Measurements from ENCODE around the gene SIL1. TPM values are rescaled to one million over a fixed set of nuclear protein-coding genes. Genes with fewer than 3 reads are reported as not detected.
A peak's percentile ranks its signal among the peaks of the same experiment; 100 is the strongest.

SIL1 gene
- total and polyA plus RNA-seq, 2 donors from 2014 or later, result 48.6 to 91.7 TPM

DNA sequence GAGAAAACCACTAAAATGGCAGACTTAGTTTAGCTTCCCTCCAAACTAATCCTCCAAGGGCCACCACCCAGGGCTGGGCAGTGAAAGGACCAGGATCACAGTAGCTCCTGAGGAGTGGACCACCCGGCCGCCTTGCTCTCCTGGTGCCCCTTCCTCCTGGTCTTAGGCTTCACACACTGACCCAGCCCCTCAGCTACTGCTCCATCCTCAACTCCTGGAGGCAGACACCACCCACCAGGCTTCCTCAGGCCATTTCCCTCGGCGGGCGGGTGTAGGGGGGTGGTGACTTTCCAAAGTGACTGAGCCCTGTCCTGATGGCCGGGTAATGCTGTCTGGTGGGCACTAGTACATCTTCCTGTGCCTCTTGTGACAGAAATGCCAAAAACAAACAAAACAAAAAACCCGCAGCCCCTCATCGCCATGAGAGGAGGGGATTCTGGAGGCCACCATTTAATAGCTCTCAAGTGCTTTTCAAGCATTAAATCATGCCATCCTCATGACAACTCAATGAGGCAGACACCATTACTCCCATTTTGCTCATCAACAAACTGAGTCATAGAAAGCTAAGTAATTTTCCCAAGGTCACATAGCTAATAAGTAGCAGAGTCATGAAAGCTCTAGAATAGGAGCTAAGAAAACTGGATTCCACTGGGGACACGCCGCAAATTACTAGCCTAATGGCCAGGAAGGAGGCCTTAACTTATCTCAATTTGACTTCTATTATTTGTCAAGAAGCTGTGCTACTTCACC lies 231.8 kb downstream of the SIL1 start:
- FAIRE-seq, result no peak
- H3K4me1 ChIP-seq (ENCODE audit: control insufficient read depth in 2 of 3, insufficient read depth in 2 of 3, low read depth in 1 of 3, low read length in 3 of 3), result peaks cover 19 to 56% (median 34%) of the 10 kb centered on the region in 3 donors

DNA sequence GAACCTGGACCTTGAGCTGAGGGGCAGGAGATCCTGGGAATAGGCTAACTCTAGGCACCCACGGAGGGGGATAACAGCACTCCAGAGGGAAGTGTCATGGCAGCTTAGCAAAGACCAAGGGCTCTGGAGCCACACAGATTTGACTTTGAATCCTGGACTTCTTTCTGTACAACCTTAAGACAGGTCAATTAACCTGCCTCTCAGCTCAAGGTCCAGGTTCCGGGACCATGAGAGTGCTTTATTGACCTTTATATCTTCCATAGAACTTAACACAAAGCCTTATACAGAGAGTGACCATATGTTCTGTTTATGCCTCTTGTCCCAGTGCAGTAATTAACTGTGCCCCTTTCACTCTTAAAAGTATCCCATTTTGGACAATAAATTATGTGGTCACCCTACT lies 232.5 kb downstream of the SIL1 start:
- H3K27ac ChIP-seq (ENCODE audit: low read depth in 2 of 2, low read length in 2 of 2), result no peak overlapping the region
- no peaks in the 10 kb centered on the region for H3K36me3 ChIP-seq (ENCODE audit: control insufficient read depth in 2 of 3, insufficient read depth in 3 of 3, low read length in 3 of 3)
- DNase-seq (no peak), FAIRE-seq (no peak)
- H3K27me3 ChIP-seq (ENCODE audit: control insufficient read depth, insufficient read depth, low read length), result no peaks in the 10 kb centered on the region
- TF ChIP-seq, protein P1, sequence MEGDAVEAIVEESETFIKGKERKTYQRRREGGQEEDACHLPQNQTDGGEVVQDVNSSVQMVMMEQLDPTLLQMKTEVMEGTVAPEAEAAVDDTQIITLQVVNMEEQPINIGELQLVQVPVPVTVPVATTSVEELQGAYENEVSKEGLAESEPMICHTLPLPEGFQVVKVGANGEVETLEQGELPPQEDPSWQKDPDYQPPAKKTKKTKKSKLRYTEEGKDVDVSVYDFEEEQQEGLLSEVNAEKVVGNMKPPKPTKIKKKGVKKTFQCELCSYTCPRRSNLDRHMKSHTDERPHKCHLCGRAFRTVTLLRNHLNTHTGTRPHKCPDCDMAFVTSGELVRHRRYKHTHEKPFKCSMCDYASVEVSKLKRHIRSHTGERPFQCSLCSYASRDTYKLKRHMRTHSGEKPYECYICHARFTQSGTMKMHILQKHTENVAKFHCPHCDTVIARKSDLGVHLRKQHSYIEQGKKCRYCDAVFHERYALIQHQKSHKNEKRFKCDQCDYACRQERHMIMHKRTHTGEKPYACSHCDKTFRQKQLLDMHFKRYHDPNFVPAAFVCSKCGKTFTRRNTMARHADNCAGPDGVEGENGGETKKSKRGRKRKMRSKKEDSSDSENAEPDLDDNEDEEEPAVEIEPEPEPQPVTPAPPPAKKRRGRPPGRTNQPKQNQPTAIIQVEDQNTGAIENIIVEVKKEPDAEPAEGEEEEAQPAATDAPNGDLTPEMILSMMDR (IDR thresholded peaks at IDR 0.05; ENCODE audit: borderline replicate concordance, extremely low read depth, insufficient read depth), result no peak
- peaks cover 19 to 56% (median 34%) of the 10 kb centered on the region in 3 donors for H3K4me1 ChIP-seq (ENCODE audit: control insufficient read depth in 2 of 3, insufficient read depth in 2 of 3, low read depth in 1 of 3, low read length in 3 of 3)
- H3K9me3 ChIP-seq (ENCODE audit: control insufficient read depth in 2 of 3, insufficient read depth in 1 of 3, low read length in 3 of 3), result no peaks in the 10 kb centered on the region
- intact Hi-C loops (cut with DNase I), result no loop called here
- no peak overlapping the region for H3K9ac ChIP-seq (ENCODE audit: low read length in 3 of 3)
- no peak overlapping the region for H3K4me3 ChIP-seq (ENCODE audit: low read length in 3 of 3)

More for the DNA sequence above, 231.8 kb downstream of the SIL1 start:
- Histone ChIP-seq H3K4me3 (ENCODE audit: low read length in 3 of 3) (no peak overlapping the region), H3K27ac (ENCODE audit: low read depth in 2 of 2, low read length in 2 of 2) (no peak overlapping the region), H3K27me3 (ENCODE audit: control insufficient read depth, insufficient read depth, low read length) (no peaks in the 10 kb centered on the region), H3K9me3 (ENCODE audit: control insufficient read depth in 2 of 3, insufficient read depth in 1 of 3, low read length in 3 of 3) (no peaks in the 10 kb centered on the region), H3K36me3 (ENCODE audit: control insufficient read depth in 2 of 3, insufficient read depth in 3 of 3, low read length in 3 of 3) (no peaks in the 10 kb centered on the region), H3K9ac (ENCODE audit: low read length in 3 of 3) (no peak overlapping the region)
- intact Hi-C loops (cut with DNase I), result no loop called here
- DNase-seq, result no peak
- TF ChIP-seq, protein P1 (IDR thresholded peaks at IDR 0.05; ENCODE audit: borderline replicate concordance, extremely low read depth, insufficient read depth), result no peak

DNA sequence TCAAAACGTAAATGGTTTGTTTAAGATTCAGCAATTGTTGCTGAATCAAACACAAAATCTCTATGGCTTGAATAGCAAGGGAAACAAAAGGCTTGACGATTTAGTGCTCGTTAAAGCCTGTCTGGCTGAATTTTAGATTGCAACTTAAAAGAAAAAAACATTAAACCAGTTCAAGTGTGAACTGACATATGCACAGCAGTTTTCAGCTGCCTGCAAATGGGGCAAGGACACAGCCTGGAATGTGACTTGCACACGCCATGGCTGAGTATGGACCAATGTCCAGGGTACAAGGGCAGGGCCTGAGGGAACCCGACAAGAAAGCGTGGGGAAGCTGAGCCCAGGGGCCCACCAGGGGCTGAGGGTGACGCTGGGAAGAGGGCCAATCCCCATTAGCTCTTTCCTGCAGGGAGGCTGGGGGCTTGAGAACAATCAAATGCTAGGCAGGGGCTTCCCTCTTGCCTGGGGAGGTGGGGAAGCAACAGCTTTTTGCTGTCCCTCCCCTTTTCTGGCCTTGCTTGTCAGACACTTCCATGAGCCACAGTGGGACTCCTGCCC lies 233.4 kb downstream of the SIL1 start:
- H3K4me1 ChIP-seq (ENCODE audit: control insufficient read depth in 2 of 3, insufficient read depth in 2 of 3, low read depth in 1 of 3, low read length in 3 of 3), result peaks cover 19 to 56% (median 34%) of the 10 kb centered on the region in 3 donors
- intact Hi-C loops (cut with DNase I), result no loop called here
- no peak overlapping the region for H3K4me3 ChIP-seq (ENCODE audit: low read length in 3 of 3)
- H3K9me3 ChIP-seq (ENCODE audit: control insufficient read depth in 2 of 3, insufficient read depth in 1 of 3, low read length in 3 of 3), result no peaks in the 10 kb centered on the region
- peak; percentile 42 to 90 (median 80) for DNase-seq
- TF ChIP-seq, protein P1 (IDR thresholded peaks at IDR 0.05; ENCODE audit: borderline replicate concordance, extremely low read depth, insufficient read depth), result no peak
- no peak for FAIRE-seq
- peak overlapping the region in 1 of 3 donors; percentile 15 for H3K9ac ChIP-seq (ENCODE audit: low read length in 3 of 3)
- no peaks in the 10 kb centered on the region for H3K36me3 ChIP-seq (ENCODE audit: control insufficient read depth in 2 of 3, insufficient read depth in 3 of 3, low read length in 3 of 3)
- peak overlapping the region; percentile 56 to 74 for H3K27ac ChIP-seq (ENCODE audit: low read depth in 2 of 2, low read length in 2 of 2)
- no peaks in the 10 kb centered on the region for H3K27me3 ChIP-seq (ENCODE audit: control insufficient read depth, insufficient read depth, low read length)
